NK-92 treated with Interleukin-12 subunit alpha and Interleukin-12 subunit beta, amount 100 ng/mL, for 24 hours (cell line): ENCODE measurements around the gene TAF15.
A peak's percentile ranks its signal among the peaks of the same experiment; 100 is the strongest.

ENCODE experiments used
- DNase-seq: peaks from one replicate; lab custom pipeline; 2025; lab: John Stamatoyannopoulos, UW

Gene TAF15

DNA sequence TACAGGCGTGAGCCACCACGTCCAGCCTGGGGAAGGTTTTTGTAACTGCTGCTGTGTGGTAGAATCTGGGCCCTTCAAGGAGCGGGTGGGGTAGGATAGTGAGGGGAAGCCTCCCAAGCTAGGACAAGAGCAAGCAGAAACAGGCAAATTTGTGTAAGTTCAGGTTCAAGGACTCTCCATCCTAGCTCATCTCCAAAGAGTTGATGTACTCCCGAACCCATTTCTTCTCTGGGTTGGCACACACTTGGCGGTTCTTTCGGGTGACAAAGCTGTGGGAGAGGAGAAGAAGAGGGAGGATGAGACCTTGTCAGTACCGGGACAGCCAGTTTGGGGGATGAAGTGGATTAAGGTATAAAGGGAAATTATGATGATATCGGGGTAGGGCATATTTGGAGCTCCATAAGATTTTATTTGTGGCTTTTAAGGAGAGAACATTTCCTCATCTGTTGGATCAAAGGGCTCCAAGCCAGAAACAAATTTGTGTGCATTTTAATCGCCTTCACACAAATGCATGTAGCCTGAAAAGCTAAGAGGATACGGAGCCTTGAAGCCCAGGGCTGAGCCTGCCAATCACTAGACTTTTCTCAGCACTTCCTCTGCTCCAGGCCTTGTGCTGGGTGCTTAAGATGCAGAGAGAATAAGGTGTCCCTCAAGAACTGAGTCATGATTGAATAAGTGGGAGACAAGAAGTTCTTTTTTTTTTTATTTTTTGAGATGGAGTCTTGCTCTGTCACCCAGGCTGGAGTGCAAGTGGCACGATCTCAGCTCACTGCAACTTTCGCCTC is 63.1 kb downstream of the TAF15 start:
- no peak for DNase-seq

DNA sequence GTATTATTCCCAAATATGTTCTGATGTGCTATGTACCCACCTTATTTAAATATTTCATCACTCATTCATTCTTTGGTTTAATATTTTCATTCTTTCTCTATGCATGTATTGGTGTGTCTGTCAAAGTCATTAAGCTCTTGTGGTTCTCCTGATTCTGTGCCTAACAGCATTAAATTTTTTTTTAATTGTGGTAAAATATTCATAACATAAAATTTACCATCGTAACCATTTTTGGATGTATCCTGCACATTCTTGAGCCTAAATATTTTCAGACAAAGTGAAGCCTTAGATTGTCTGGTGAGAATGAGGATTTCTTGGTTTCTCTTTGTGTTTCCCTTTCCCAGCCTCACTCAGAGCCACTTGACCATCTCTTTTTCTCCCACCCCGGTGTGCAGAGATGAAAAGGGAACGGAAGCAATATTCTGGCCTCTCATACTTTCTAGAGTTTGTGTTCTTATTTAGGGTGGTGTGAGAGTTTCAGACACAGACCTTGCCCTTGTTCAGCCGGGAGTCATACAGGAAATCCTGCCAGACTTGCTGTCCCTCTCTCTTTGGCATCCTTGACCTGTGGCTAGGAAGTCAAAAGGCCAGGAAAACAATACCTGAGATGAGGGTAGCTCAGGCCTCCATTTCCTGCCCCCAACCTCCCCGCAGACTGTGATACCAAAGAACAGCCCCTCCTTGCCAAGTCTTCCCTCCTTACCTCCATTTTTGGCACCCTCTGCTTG is 66.0 kb downstream of the TAF15 start:
- DNase-seq: no peak

DNA sequence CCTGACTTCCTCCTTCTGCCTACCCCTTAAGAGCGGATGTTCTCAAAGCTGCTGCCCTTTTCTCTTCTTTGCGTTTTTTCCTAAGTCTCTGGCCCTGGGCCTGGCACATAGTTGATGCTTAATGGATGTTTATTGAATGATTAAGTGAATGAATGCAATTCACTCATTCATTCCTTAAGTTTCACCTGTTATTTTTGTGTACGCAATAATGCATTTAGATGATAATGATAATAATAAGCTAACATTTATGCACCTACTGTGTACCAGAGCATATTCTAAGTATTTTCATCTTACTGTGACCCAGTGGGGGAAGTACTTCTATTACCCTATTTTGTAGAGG is 66.5 kb downstream of the TAF15 start:
- DNase-seq: no peak

DNA sequence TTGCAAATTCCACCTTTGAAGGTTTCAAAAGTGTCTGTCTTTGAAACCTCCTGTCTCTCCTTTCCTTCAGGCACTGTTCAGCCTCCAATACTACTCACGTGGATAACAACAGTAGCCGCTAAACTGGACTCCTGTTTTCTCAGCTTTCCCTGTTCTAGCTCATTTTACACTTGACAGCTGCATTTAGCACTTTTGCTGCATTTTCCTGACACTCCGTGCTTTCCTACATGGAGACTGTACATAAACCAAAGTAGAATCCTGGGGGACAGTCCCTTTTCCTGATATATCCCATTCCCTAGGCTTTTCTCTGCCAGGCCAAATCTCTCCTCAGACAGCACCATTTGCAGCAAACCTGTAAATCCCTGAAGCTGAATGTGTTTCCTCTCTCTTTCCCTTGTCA is 67.2 kb downstream of the TAF15 start:
- no peak for DNase-seq

DNA sequence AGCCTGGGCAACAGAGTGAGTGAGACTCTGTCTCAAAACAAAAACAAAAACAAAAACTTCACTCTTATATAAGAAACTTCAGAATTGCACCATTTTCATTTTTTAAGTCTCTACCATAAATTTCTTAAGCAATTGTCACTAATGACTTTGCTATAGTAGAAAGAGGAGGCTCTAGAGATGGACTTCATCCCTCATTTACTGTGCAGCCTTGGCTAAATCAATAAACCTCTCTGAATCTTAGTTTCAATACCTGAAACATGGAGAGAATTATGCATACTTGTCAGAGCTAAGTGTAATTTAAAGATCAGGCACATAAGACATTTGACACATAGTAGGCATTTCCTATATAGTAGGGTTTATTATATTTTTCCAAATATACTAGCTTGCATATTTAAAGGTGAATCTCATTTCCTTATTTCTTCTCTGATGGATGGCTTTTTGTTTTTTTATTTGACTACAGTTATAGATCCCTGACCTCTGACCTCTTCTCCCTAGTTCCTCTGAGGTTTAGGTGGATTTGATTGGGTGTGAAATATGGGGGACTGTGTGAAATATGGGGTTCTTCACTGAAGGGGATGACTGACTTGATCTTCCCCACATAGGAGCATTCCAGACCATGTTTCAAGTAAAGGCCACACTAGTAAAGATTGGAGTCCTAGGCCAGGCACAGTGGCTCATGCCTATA is 68.2 kb downstream of the TAF15 start:
- no peak for DNase-seq

DNA sequence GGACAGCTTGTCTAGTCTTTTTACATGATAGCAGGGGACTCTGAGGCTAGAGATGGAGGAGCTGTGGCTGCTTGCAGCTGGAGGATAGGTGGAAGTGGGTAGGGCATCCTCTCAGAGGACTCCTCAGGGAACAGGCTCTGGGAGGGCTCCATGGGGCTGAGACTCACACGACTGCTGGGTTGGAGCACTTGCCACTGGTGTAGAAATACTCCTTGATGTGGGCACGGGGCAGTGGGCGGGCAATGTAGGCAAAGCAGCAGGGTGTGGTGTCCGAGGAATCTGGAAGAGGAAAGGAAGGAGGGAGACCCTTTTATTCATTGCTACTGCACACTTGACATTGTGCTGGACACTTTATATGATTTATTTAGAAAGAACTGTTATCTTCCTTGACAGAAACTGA is 69.1 kb downstream of the TAF15 start:
- peak; percentile 13 for DNase-seq

DNA sequence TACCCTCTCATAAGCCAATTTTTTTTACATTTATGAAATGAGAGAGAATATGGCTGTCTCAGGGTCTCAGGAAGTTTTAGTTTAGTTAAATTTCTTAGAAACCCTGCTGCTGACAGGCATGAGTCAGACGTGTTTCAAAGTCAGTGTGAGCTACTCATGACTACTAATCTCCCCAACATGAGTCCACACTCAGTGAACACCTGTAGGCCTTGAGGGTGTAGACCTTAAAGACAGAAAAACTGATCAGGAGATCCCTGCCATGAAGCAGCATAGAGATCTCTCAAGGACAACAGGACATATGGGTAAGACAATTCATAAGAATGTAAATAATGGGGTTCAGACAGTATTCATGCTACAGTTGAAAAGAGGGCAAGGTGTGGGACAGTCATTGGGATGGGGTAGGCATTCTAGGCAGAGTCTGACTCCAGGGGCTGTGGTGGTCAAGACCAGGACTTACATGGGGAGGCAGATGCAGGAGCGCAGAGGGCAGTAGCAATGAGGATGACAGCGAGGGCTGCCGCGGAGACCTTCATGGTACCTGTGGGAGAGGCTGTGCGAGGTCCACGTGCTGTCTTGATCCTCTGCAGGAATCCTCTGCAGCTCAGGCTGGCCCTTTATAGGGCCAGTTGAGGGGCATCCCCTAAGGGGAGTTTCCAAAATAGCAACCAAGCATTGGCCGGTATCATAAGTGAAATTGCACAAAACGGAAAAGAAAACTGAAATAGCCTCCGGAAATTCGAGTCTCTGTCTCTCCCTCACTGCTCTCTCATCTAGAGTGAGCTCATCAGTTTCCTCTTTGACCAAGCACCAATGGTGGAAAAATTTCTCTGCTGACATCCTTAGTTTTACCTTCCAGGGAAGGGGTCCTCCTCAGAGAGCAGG is 70.7 kb downstream of the TAF15 start, which contains the start of gene CCL5:
Gene CCL5, minus strand, starts transcription at position 588 of the 882 bp plus-strand sequence.
- DNase-seq: peak; percentile 76

DNA sequence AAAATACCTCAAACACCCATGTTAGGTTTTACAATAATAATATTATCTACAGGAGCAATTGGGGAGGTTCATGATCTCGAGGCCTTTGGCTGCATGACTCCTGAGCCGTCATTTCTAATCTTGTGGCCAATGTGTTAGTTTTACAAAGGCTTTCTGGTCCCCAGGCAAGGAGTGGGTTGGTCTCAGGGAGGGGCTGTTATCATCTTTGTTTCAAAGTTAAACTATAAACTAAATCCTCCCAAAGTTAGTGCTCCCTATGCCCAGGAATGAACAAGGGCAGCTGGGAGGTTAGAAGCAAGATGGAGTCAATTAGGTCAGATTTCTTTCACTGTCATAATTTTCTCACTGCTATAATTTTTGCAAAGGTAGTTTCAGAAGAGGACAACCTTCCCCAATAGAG is 80.0 kb downstream of the TAF15 start:
- peak; percentile 31 for DNase-seq

DNA sequence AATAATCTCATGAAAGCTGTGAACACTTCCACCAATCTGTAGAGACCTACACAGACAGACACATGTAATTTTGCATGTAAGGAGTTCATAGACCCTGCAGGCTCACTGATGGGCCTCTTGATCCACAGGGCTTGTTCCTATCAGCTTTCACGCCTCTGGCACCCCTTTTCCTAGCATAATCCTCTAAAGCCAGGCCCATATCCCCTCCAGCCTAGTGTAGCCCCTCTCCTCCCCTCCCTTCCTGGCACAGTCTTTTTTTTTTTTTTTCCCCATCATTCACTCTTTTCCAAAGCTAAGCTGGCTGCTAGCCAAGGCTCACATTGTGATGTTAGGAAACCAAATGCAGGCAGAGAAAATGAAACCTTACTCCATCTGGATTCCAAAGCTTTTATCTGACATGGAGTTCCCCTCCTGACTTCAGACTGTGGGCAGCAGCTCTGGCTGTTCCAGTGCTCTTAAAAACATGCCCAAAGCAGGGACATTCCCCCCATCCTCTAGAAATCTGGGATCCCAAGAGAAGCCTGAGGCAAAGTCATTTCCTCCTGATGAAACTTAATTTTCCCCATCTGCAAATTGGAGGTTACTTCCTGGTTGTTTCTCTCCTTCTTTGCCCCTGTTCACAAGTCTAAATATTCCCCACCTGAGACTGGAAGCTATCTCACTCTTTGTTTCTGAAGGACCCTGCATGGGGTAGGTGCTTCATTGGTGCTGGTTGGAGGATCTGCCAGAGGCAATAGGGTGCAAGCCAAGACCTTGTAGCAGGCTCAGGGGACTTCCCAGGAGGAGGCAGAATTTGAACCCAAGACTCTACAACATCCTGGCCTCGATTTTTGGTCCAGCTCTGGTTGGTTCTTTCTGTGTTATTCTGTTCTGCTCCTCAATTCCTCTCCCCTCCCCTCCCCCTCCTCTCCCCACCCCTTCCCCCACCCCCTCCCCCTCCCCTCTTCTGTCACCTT is 80.8 kb downstream of the TAF15 start:
- DNase-seq: no peak

DNA sequence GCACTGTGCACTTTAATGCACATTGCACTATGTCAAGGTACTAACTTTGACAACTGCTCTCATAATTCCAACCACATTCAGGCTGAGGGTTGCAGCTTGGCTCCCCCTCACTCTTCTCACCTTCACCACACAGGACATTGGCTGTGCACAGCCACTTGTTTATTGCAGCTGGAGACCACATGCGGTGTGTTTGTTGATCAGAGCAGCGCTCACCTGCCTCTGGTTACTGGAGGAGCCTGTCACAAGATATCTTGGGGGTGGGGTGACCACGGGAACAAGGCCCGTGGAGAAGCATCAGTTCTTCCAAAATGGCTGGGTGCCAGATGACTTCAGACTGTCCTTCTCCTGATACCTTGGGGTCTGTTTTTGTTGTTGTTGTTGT is 81.5 kb downstream of the TAF15 start:
- DNase-seq: peak; percentile 94

DNA sequence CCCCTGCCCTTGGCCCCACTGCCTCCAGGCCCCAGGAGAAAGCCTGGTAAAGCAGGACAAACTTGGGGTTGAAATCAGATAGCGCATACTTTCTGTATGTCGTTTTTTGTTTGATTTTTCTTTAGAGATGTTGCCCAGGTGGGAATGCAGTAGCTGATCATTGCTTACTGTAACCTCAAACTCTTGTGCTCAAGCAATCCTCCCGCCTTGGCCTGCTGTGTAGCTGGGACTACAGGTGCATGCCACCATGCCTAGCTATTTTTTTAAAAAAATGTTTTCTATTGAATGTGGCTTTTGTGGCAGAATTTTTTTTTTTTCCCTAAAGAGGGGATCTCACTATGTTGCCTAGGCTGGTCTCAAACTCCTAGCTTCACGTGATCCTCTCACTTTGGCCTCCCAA is 82.0 kb downstream of the TAF15 start:
- DNase-seq: peak; percentile 50

DNA sequence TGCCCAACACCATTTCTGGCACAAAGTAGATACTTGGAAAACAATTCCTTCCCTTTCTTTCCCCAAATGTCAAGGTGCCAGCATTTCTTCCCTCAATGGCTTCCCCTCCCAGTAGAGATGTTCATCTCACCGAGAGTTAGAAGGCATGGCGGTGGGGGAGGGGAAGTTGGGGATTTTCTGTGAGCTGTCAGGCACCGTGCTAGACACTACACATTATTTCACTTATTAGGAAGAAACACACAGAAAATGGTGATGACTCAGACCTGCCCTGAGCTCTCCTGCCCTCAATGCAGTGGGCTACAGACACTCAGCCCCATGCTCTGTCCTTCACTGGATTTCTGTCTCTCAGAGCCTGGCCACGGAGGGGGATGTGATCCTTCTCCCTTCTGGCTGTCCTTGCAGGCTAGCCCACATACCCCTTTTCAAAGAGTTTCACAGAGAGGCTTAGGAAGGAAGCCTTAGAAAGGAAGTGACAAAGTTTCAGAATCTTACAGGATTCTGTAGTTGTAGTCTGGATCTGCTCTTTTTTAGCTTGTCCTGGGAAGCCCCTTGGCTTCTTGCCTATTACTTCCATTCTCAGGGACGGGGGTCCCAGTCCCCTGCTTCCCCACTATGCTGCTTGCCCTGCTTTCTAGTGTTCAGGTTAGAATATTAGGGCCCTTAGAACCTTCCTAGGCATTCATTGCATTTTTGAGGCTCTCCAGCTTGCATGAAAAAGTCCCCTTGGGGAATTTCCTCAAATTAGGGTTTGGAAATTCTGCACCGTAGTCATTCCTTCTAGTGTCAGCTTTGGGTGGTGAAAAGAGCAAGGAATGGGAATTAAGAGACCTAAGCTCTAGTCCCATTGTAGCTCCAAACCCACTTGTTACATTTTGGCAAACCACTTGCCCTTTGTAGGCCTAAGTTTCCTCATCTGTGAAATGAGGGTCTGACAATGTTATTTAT is 83.1 kb downstream of the TAF15 start:
- DNase-seq: peak; percentile 71

DNA sequence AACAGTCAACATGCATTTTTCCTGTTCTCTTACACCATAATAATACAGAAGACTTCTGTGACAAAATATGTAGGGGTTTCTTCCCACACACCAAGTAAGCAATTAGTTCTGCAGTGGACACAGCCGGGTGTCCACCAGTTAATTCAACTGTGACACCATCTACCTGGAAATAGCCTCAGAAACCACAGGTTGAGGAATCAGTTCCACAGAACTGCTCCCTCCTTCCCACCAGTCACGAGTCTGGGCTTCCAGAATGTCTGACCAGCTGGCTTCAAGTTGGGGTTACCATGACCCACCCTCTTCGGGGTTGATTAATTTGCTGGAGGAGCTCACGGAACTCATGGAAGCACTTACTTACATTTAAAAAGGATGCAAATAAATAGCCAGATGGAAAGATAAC is 84.5 kb downstream of the TAF15 start:
- DNase-seq: no peak

DNA sequence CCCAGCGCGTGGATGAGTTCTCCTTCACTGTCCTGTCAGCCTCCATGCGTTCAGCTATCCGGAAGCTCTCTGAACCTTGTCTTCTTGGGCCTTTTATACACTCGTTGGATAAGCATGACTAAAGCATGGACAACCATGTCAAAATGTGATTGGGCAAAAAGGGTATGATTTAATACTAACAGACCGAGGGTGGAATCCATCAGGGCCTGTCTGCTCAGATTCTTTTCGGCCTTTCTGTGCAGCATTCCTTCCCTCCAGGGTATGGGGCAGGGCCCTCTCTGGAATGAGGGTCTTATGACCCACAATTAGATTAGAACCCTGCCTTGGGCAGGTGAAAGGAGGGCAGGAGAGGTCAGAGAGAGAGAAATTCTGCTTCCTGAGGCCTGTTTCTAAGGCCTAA is 84.9 kb downstream of the TAF15 start:
- no peak for DNase-seq

DNA sequence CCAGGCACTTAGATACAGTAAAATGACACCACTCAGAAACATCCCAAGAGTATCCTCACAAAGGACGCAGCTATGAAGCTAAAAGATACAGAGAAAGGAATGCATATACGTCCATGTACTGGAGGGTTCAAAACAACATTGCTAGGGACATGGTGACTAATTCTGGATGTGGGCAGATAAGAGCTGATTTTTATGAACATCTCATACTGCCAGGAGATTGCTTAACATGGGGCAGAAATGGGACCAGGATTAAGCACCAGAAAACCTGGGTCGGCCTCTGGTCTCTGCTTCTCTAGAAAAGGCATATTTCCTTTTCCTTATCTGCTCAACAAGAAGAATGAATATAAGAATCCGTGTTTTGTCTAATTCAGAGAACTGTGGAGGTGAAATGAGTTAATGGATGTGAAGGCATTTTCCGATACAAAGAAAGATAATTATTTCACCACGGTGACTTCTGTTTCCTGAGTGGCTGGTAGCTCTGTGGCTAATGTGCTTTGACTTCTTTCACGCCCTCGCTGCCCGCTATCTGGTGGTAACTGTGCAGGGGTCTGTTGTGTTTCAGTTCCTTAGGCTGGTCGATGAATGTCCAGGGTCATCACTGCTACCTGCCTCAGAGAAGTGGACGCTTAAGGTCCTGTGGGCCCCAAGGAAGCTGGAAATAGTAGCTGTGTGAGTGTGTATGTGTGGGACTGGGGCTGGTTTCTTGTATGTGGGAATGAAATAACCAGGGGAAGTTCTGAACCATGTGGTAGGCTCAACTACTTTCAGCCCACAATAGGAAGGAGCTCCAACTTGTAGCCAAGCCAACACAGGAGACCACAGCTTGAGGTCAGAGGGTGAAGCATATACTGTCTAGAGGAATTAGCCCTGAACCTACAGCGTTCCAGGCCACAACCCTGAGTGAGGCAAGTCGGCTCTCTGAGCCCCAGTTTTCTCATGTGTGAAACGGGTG is 86.6 kb downstream of the TAF15 start:
- DNase-seq: peak; percentile 82
